Keratinocyte (primary cell): ENCODE results near the gene IGFBP6. TPM values are rescaled to one million over a fixed set of nuclear protein-coding genes. Genes with fewer than 3 reads are reported as not detected.

Experiments used
- DNase-seq: peaks from one replicate; pipeline ENCODE4 v3.0.0-alpha.2; 2011; ENCODE audit warnings: low read depth, missing footprints, low spot score
- FAIRE-seq: peaks from 2 replicates; lab custom pipeline; 2011; peaks lifted over from hg19 to GRCh38; lab: Jason Lieb, UNC
- H2AFZ ChIP-seq: 2 replicates; pipeline ENCODE4 v1.6.0; 2012; ENCODE audit warnings: low read length, control low read depth, inconsistent platforms; ENCODE audit not compliant: control insufficient read depth
- H3K27ac ChIP-seq: 2 replicates; pipeline ENCODE4 v1.5.1; 2011; ENCODE audit warnings: low read length; ENCODE audit not compliant: control insufficient read depth, insufficient read depth
- H3K27me3 ChIP-seq: 3 replicates; pipeline ENCODE4 v1.6.0; 2011; ENCODE audit warnings: low read length; ENCODE audit not compliant: control insufficient read depth, insufficient read depth; ENCODE audit errors: extremely low read depth
- H3K36me3 ChIP-seq, 2 experiments: 2 replicates in 1 of 2; 3 replicates in 1 of 2; pipeline ENCODE4 v1.5.1; 2011; ENCODE audit warnings: low read length in 2 of 2, mild to moderate bottlenecking in 1 of 2; ENCODE audit not compliant: control insufficient read depth in 2 of 2, insufficient read depth in 2 of 2; ENCODE audit errors: extremely low read depth in 1 of 2
- H3K4me1 ChIP-seq: 3 replicates; pipeline ENCODE4 v1.5.1; 2011; ENCODE audit warnings: low read length; ENCODE audit not compliant: control insufficient read depth, insufficient read depth; ENCODE audit errors: extremely low read depth
- H3K4me2 ChIP-seq: 3 replicates; pipeline ENCODE4 v1.6.0; 2011; ENCODE audit warnings: low read depth, low read length; ENCODE audit not compliant: control insufficient read depth, insufficient read depth; ENCODE audit errors: extremely low read depth
- H3K4me3 ChIP-seq, 3 experiments: fragments of 200-600 bp in 1 of 3; sonication (generic) in 1 of 3; 2 replicates in 2 of 3; 3 replicates in 1 of 3; pipeline ENCODE4 v1.5.1; 2011 to 2016; ENCODE audit warnings: low read length in 3 of 3, mild to moderate bottlenecking in 3 of 3, control low read depth in 2 of 3, inconsistent platforms in 1 of 3, low read depth in 1 of 3, mixed read lengths in 1 of 3, mixed run types in 1 of 3, moderate library complexity in 1 of 3; ENCODE audit not compliant: control insufficient read depth in 2 of 3, insufficient read depth in 2 of 3; ENCODE audit errors: extremely low read depth in 1 of 3
- H3K79me2 ChIP-seq: 2 replicates; pipeline ENCODE4 v1.6.0; 2012; ENCODE audit warnings: low read length; ENCODE audit not compliant: control insufficient read depth, insufficient read depth
- H3K9ac ChIP-seq: 3 replicates; pipeline ENCODE4 v1.6.0; 2011; ENCODE audit warnings: low read length; ENCODE audit not compliant: control insufficient read depth, insufficient read depth; ENCODE audit errors: extremely low read depth
- H3K9me1 ChIP-seq: 3 replicates; pipeline ENCODE4 v1.6.0; 2011; ENCODE audit warnings: low read length; ENCODE audit not compliant: control insufficient read depth, insufficient read depth; ENCODE audit errors: extremely low read depth
- H3K9me3 ChIP-seq: 2 replicates; pipeline ENCODE4 v1.5.1; 2012; ENCODE audit warnings: low read depth, low read length; ENCODE audit not compliant: control insufficient read depth
- H4K20me1 ChIP-seq: 3 replicates; pipeline ENCODE4 v1.6.0; 2011; ENCODE audit warnings: low read length; ENCODE audit not compliant: control insufficient read depth, insufficient read depth; ENCODE audit errors: extremely low read depth
- CTCF ChIP-seq, 3 experiments: IDR thresholded peaks in 1 of 3; conservative IDR thresholded peaks in 1 of 3; optimal IDR thresholded peaks in 1 of 3; 2 replicates in 2 of 3; 3 replicates in 1 of 3; pipeline versions ENCODE3 to v1.5.1; 2011; ENCODE audit warnings: low read length in 3 of 3, mild to moderate bottlenecking in 3 of 3, moderate library complexity in 2 of 3, control low read depth in 1 of 3, inconsistent platforms in 1 of 3; ENCODE audit not compliant: insufficient read depth in 2 of 3; ENCODE audit errors: extremely low read depth in 1 of 3
- EZH2 ChIP-seq: IDR thresholded peaks from one replicate; pipeline ENCODE4 v1.6.1; 2012; ENCODE audit warnings: inconsistent platforms, mild to moderate bottlenecking, low read length, moderate library complexity
- dilution Hi-C: fragments of 300-500 bp; cut with MboI; formaldehyde crosslinking; loops from one replicate; pipeline ENCODE4 v1.7.0; 2020; ENCODE audit warnings: low sequenced_read_pairs; ENCODE audit not compliant: extremely low pct_ligation_motif_present
- polyA plus RNA-seq, 5 experiments: library from polyadenylated mRNA; depleted of rRNA in 3 of 5; stranded (reverse) in 3 of 5; stranded (forward) in 1 of 5; unstranded in 1 of 5; fragments of >200 nt; gene quantifications; 1 replicate in 1 of 5; 2 replicates in 3 of 5; 3 replicates in 1 of 5; pipeline versions ENCODE4 v1.2.1 to v1.2.3, GENCODE V29; 2011 to 2012; ENCODE audit warnings: missing spikeins in 2 of 5, low read depth in 1 of 5, low replicate concordance in 1 of 5

The IGFBP6 gene
- polyA plus RNA-seq, 1 donor (not counting 4 experiments of a cell fraction or from before 2014, with no cell fraction given), result 30.1 TPM

GRCh38 chr12:53076461-53076860 is 21.0 kb upstream of the IGFBP6 start:
- peaks cover 36% of the 10 kb centered on the region for H3K4me1 ChIP-seq

GRCh38 chr12:53077030-53077429 is 20.4 kb upstream of the IGFBP6 start:
- Histone ChIP-seq H3K9me3 (no peaks in the 10 kb centered on the region), H3K9me1 (peaks cover 3% of the 10 kb centered on the region), H2AFZ (no peak overlapping the region), H3K4me2 (no peak overlapping the region), H3K9ac (no peak overlapping the region), H3K36me3 (peaks cover 21 to 30% of the 10 kb centered on the region in 2 experiments), H3K79me2 (peaks cover 11% of the 10 kb centered on the region), H4K20me1 (no peaks in the 10 kb centered on the region), H3K27me3 (no peaks in the 10 kb centered on the region), H3K4me3 (no peak overlapping the region), H3K4me1 (peaks cover 30% of the 10 kb centered on the region), H3K27ac (no peak overlapping the region)
- FAIRE-seq, result no peak
- dilution Hi-C loops, result no loop called here
- DNase-seq, result no peak
- TF ChIP-seq CTCF (optimal IDR thresholded peaks at IDR 0.05 in 1 of 3, IDR thresholded peaks at IDR 0.05 in 1 of 3, conservative IDR thresholded peaks at IDR 0.05 in 1 of 3; ENCODE audit: extremely low read depth in 1 of 3, insufficient read depth in 2 of 3, low read length in 3 of 3) (no peak), EZH2 (no peak)

More at GRCh38 chr12:53076461-53076860, 21.0 kb upstream of the IGFBP6 start:
- dilution Hi-C loops, result no loop called here
- no peaks in the 10 kb centered on the region for H4K20me1 ChIP-seq
- H3K9me3 ChIP-seq, result no peaks in the 10 kb centered on the region
- peaks cover 21 to 31% of the 10 kb centered on the region in 2 experiments for H3K36me3 ChIP-seq
- FAIRE-seq (no peak), DNase-seq (no peak)
- H3K4me3 ChIP-seq, result no peak overlapping the region
- no peak overlapping the region for H2AFZ ChIP-seq
- TF ChIP-seq CTCF (optimal IDR thresholded peaks at IDR 0.05 in 1 of 3, IDR thresholded peaks at IDR 0.05 in 1 of 3, conservative IDR thresholded peaks at IDR 0.05 in 1 of 3; ENCODE audit: extremely low read depth in 1 of 3, insufficient read depth in 2 of 3, low read length in 3 of 3) (no peak), EZH2 (no peak)
- H3K9me1 ChIP-seq, result peaks cover 5% of the 10 kb centered on the region
- no peaks in the 10 kb centered on the region for H3K27me3 ChIP-seq
- H3K79me2 ChIP-seq, result peaks cover 11% of the 10 kb centered on the region
- H3K9ac ChIP-seq, result no peak overlapping the region
- no peak overlapping the region for H3K27ac ChIP-seq
- H3K4me2 ChIP-seq, result no peak overlapping the region
